Liver (tissue), 9 donors: ENCODE measurements around the gene DISP3. TPM values are rescaled to one million over a fixed set of nuclear protein-coding genes. Genes with fewer than 3 reads are reported as not detected.

Source experiments
- DNase-seq: peaks from one replicate; pipeline ENCODE4 v3.0.0-alpha.2; 2017; ENCODE audit warnings: low spot score
- H3K27ac ChIP-seq, 2 donors: one replicate each; pipeline ENCODE4 v1.7.0; 2013; ENCODE audit warnings: inconsistent platforms in 2 of 2, low read length in 2 of 2, control low read depth in 1 of 2, low read depth in 1 of 2, mild to moderate bottlenecking in 1 of 2
- H3K27me3 ChIP-seq, 4 donors: one replicate each; pipeline versions ENCODE4 v1.6.1 to v1.7.0; 2013; ENCODE audit warnings: low read length in 3 of 4, inconsistent platforms in 1 of 4, mild to moderate bottlenecking in 1 of 4, moderate library complexity in 1 of 4; ENCODE audit not compliant: control insufficient read depth in 4 of 4, insufficient read depth in 4 of 4
- H3K36me3 ChIP-seq, 4 donors: one replicate each; pipeline versions ENCODE4 v1.6.1 to v1.7.0; 2013; ENCODE audit warnings: low read length in 3 of 4, mild to moderate bottlenecking in 3 of 4, low read depth in 1 of 4, moderate library complexity in 1 of 4; ENCODE audit not compliant: control insufficient read depth in 4 of 4, insufficient read depth in 3 of 4
- H3K4me1 ChIP-seq, 4 donors: one replicate each; pipeline versions ENCODE4 v1.6.1 to v1.7.0; 2013; ENCODE audit warnings: low read length in 3 of 4, mild to moderate bottlenecking in 3 of 4, moderate library complexity in 1 of 4; ENCODE audit not compliant: control insufficient read depth in 4 of 4, insufficient read depth in 4 of 4
- H3K4me3 ChIP-seq, 3 donors: one replicate each; pipeline versions ENCODE4 v1.6.1 to v1.7.0; 2013; ENCODE audit warnings: low read length in 3 of 3, control low read depth in 1 of 3, low read depth in 1 of 3, mild to moderate bottlenecking in 1 of 3
- H3K9ac ChIP-seq, 2 donors: one replicate each; pipeline ENCODE4 v1.7.0; 2013; ENCODE audit warnings: low read length in 2 of 2, mild to moderate bottlenecking in 2 of 2, moderate library complexity in 2 of 2, control low read depth in 1 of 2, low read depth in 1 of 2
- H3K9me3 ChIP-seq, 4 donors: one replicate each; pipeline versions ENCODE4 v1.6.1 to v1.7.0; 2013; ENCODE audit warnings: low read length in 3 of 4; ENCODE audit not compliant: control insufficient read depth in 4 of 4
- EGR1 ChIP-seq, 2 donors: IDR thresholded peaks; 2 replicates each; pipeline ENCODE4 v1.6.1; 2016 to 2018; ENCODE audit warnings: antibody characterized with exemption in 2 of 2, low read depth in 2 of 2
- FOXA1 ChIP-seq: IDR thresholded peaks from 2 replicates; pipeline ENCODE4 v1.6.1; 2016; ENCODE audit warnings: antibody characterized with exemption
- FOXA2 ChIP-seq: IDR thresholded peaks from 2 replicates; pipeline ENCODE4 v1.6.1; 2016; ENCODE audit warnings: antibody characterized with exemption
- GABPA ChIP-seq, 2 donors: IDR thresholded peaks in 1 of 2; conservative IDR thresholded peaks in 1 of 2; 2 replicates each; pipeline ENCODE4 v1.6.1; 2016; ENCODE audit warnings: antibody characterized with exemption in 2 of 2, mild to moderate bottlenecking in 1 of 2, moderate library complexity in 1 of 2
- HNF4A ChIP-seq, 2 donors: conservative IDR thresholded peaks; 2 replicates each; pipeline ENCODE4 v1.6.1; 2016; ENCODE audit warnings: antibody characterized with exemption in 2 of 2, mild to moderate bottlenecking in 2 of 2
- HNF4G ChIP-seq: IDR thresholded peaks from 2 replicates; pipeline ENCODE4 v1.6.1; 2016; ENCODE audit warnings: antibody characterized with exemption
- JUND ChIP-seq, 2 donors: IDR thresholded peaks; 2 replicates each; pipeline ENCODE4 v1.6.1; 2016; ENCODE audit warnings: antibody characterized with exemption in 2 of 2
- RAD21 ChIP-seq, 2 donors: IDR thresholded peaks; 2 replicates each; pipeline ENCODE4 v1.6.1; 2016; ENCODE audit warnings: antibody characterized with exemption in 2 of 2, mild to moderate bottlenecking in 2 of 2
- RXRA ChIP-seq, 2 donors: IDR thresholded peaks; 2 replicates each; pipeline ENCODE4 v1.6.1; 2017 to 2018; ENCODE audit warnings: antibody characterized with exemption in 2 of 2, mild to moderate bottlenecking in 1 of 2
- SP1 ChIP-seq: IDR thresholded peaks from 2 replicates; pipeline ENCODE4 v1.6.1; 2018; ENCODE audit warnings: antibody characterized with exemption, mild to moderate bottlenecking
- YY1 ChIP-seq: IDR thresholded peaks from 2 replicates; pipeline ENCODE4 v1.6.1; 2016; ENCODE audit warnings: antibody characterized with exemption, mild to moderate bottlenecking
- WGBS: extraction: QIAGEN DNeasy Blood & Tissue Kit; methylation state at CpG from one replicate; pipeline ENCODE4 v1.1.7; 2013; 5-methylcytosine and 5-hydroxymethylcytosine counted together
- polyA plus RNA-seq, 2 donors: library from polyadenylated mRNA; stranded (reverse) in 1 of 2; unstranded in 1 of 2; fragments of 200-250 nt in 1 of 2; fragments of >200 nt in 1 of 2; fragmentation: Nextera tagmentation in 1 of 2; extraction: Ambion mirVana in 1 of 2; gene quantifications; one replicate each; pipeline versions ENCODE4 v1.2.1 to v1.2.3, GENCODE V29; 2013 to 2015
- total RNA-seq, 2 donors: library from RNA; depleted of rRNA; stranded (reverse); fragments of >200 nt; gene quantifications; one replicate each; pipeline ENCODE4 v1.2.3, GENCODE V29; 2014
- TF ChIP-seq, protein P1 (sequence below): IDR thresholded peaks from 2 replicates; pipeline ENCODE4 v1.6.1; 2016; ENCODE audit warnings: antibody characterized with exemption, mild to moderate bottlenecking
- TF ChIP-seq, protein P2 (sequence below): IDR thresholded peaks from 2 replicates; pipeline ENCODE4 v1.6.1; 2016; ENCODE audit warnings: antibody characterized with exemption
- TF ChIP-seq, protein P3 (sequence below): IDR thresholded peaks from 2 replicates; pipeline ENCODE4 v1.6.1; 2016; ENCODE audit warnings: antibody characterized with exemption
- TF ChIP-seq, protein P4 (sequence below): IDR thresholded peaks from 2 replicates; pipeline ENCODE4 v1.6.1; 2016; ENCODE audit warnings: antibody characterized with exemption
- donor health status: healthy.
- donor health status: healthy.
- donor health status: healthy.
- donor health status: healthy.
- donor health status: healthy.

The DISP3 gene
- total and polyA plus RNA-seq, 4 donors: 0.02 to 0.08 TPM; not detected in 2

DNA sequence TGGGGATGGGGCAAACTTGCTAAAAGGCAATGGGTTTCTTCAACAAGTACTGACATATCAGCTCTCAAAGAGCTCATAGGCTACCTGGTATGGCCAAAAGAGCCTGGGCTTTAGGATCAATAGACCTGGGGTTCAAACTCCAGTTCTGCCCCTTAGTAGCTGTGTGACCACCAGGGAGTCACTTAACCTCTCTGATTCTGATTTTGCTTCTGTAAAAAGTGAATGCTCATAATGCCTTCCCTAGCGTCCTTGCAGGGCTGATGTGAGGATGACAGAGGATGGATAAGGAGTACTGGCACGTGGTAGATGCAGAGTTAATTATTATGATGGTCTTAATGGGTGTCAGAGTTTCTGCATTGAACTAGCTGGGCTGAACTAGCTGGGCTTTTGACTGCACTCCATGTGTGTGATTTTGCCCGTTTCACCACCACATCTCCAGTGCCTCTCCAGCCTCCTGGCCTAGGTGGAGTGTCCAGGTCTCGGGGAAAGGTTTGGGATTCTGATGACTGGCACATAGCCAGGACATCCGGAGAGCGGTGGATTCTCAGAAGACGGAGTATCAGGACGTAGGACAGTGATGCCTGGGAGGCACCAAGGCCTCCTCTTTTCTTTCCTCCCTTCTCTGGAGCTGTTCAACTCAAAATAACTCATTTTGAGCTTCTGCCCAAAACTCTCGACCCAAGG is 15.2 kb downstream of the DISP3 start:
- Histone ChIP-seq H3K4me3 (no peak overlapping the region), H3K9me3 (no peaks in the 10 kb centered on the region), H3K36me3 (no peaks in the 10 kb centered on the region), H3K9ac (no peak overlapping the region), H3K27me3 (peaks cover 0 to 5% (median 0%) of the 10 kb centered on the region in 4 donors), H3K4me1 (no peaks in the 10 kb centered on the region), H3K27ac (no peak overlapping the region)
- WGBS: 78% methylated on average over 9 of the region's 9 CpGs
- no peak for DNase-seq
- TF ChIP-seq SP1: no peak
- TF ChIP-seq, protein P1, sequence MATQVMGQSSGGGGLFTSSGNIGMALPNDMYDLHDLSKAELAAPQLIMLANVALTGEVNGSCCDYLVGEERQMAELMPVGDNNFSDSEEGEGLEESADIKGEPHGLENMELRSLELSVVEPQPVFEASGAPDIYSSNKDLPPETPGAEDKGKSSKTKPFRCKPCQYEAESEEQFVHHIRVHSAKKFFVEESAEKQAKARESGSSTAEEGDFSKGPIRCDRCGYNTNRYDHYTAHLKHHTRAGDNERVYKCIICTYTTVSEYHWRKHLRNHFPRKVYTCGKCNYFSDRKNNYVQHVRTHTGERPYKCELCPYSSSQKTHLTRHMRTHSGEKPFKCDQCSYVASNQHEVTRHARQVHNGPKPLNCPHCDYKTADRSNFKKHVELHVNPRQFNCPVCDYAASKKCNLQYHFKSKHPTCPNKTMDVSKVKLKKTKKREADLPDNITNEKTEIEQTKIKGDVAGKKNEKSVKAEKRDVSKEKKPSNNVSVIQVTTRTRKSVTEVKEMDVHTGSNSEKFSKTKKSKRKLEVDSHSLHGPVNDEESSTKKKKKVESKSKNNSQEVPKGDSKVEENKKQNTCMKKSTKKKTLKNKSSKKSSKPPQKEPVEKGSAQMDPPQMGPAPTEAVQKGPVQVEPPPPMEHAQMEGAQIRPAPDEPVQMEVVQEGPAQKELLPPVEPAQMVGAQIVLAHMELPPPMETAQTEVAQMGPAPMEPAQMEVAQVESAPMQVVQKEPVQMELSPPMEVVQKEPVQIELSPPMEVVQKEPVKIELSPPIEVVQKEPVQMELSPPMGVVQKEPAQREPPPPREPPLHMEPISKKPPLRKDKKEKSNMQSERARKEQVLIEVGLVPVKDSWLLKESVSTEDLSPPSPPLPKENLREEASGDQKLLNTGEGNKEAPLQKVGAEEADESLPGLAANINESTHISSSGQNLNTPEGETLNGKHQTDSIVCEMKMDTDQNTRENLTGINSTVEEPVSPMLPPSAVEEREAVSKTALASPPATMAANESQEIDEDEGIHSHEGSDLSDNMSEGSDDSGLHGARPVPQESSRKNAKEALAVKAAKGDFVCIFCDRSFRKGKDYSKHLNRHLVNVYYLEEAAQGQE: no peak
- no peak for TF ChIP-seq GABPA (IDR thresholded peaks at IDR 0.05 in 1 of 2, conservative IDR thresholded peaks at IDR 0.05 in 1 of 2)
- TF ChIP-seq RXRA (IDR thresholded peaks at IDR 0.05): no peak
- no peak for TF ChIP-seq HNF4G
- TF ChIP-seq, protein P2, sequence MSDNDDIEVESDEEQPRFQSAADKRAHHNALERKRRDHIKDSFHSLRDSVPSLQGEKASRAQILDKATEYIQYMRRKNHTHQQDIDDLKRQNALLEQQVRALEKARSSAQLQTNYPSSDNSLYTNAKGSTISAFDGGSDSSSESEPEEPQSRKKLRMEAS: no peak
- TF ChIP-seq EGR1 (IDR thresholded peaks at IDR 0.05; ENCODE audit: low read depth in 2 of 2): no peak
- TF ChIP-seq JUND (IDR thresholded peaks at IDR 0.05): no peak
- no peak for TF ChIP-seq FOXA2
- no peak for TF ChIP-seq YY1
- no peak for TF ChIP-seq RAD21 (IDR thresholded peaks at IDR 0.05)
- TF ChIP-seq HNF4A (conservative IDR thresholded peaks at IDR 0.05): no peak
- TF ChIP-seq, protein P3, sequence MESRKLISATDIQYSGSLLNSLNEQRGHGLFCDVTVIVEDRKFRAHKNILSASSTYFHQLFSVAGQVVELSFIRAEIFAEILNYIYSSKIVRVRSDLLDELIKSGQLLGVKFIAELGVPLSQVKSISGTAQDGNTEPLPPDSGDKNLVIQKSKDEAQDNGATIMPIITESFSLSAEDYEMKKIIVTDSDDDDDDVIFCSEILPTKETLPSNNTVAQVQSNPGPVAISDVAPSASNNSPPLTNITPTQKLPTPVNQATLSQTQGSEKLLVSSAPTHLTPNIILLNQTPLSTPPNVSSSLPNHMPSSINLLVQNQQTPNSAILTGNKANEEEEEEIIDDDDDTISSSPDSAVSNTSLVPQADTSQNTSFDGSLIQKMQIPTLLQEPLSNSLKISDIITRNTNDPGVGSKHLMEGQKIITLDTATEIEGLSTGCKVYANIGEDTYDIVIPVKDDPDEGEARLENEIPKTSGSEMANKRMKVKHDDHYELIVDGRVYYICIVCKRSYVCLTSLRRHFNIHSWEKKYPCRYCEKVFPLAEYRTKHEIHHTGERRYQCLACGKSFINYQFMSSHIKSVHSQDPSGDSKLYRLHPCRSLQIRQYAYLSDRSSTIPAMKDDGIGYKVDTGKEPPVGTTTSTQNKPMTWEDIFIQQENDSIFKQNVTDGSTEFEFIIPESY: no peak

GRCh38 chr1:11494771-11495170 is 15.8 kb downstream of the DISP3 start:
- H3K27me3 ChIP-seq: peaks cover 0 to 5% (median 0%) of the 10 kb centered on the region in 4 donors
- no peak overlapping the region for H3K27ac ChIP-seq
- no peaks in the 10 kb centered on the region for H3K9me3 ChIP-seq
- no peak overlapping the region for H3K4me3 ChIP-seq
- H3K9ac ChIP-seq: no peak overlapping the region
- no peaks in the 10 kb centered on the region for H3K4me1 ChIP-seq
- 70% methylated on average over 3 of the region's 3 CpGs for WGBS
- TF ChIP-seq RAD21 (IDR thresholded peaks at IDR 0.05) (no peak), FOXA1 (no peak), FOXA2 (no peak), HNF4A (conservative IDR thresholded peaks at IDR 0.05) (no peak), GABPA (IDR thresholded peaks at IDR 0.05 in 1 of 2, conservative IDR thresholded peaks at IDR 0.05 in 1 of 2) (no peak), EGR1 (IDR thresholded peaks at IDR 0.05; ENCODE audit: low read depth in 2 of 2) (no peak), JUND (IDR thresholded peaks at IDR 0.05) (no peak)
- TF ChIP-seq, protein P4, sequence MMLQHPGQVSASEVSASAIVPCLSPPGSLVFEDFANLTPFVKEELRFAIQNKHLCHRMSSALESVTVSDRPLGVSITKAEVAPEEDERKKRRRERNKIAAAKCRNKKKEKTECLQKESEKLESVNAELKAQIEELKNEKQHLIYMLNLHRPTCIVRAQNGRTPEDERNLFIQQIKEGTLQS: no peak
- TF ChIP-seq, protein P3: no peak
- TF ChIP-seq, protein P2: no peak
- H3K36me3 ChIP-seq: no peaks in the 10 kb centered on the region
- no peak for DNase-seq
